Right cardiac atrium (tissue), 5 donors: ENCODE measurements around the gene TOMT. TPM values are rescaled to one million over a fixed set of nuclear protein-coding genes. Genes with fewer than 3 reads are reported as not detected.

Source experiments
- ATAC-seq, 2 donors: fragments of 200-7000 bp; cut with Tn5 transposase; one replicate each; pipeline versions ENCODE4 v1.8.0 to v1.9.1; 2020; ENCODE audit warnings: moderate library complexity in 2 of 2, mild to moderate bottlenecking in 1 of 2
- DNase-seq, 3 donors: peaks; one replicate each; pipeline ENCODE4 v3.0.0-alpha.2; 2020
- H3K27ac ChIP-seq: one replicate; pipeline ENCODE4 v1.5.1; 2013; ENCODE audit warnings: mild to moderate bottlenecking, low read length, control low read depth, moderate library complexity
- H3K27me3 ChIP-seq: one replicate; pipeline ENCODE4 v1.6.1; 2013; ENCODE audit not compliant: control insufficient read depth, insufficient read depth
- H3K4me1 ChIP-seq: one replicate; pipeline ENCODE4 v1.6.1; 2013; ENCODE audit warnings: low read length; ENCODE audit not compliant: control insufficient read depth, insufficient read depth
- H3K4me3 ChIP-seq: one replicate; pipeline ENCODE4 v1.5.1; 2013; ENCODE audit warnings: low read length, control low read depth
- H3K9me3 ChIP-seq: one replicate; pipeline ENCODE4 v1.6.1; 2013; ENCODE audit warnings: low read length; ENCODE audit not compliant: control insufficient read depth
- WGBS: extraction: QIAGEN DNeasy Blood & Tissue Kit; methylation state at CpG from one replicate; pipeline ENCODE4 v1.1.7; 2013; 5-methylcytosine and 5-hydroxymethylcytosine counted together
- intact Hi-C, 4 donors: fragments of 100-400 bp; cut with DNase I; formaldehyde crosslinking; loops; one replicate each; pipeline versions ENCODE4 v1.11.0 to v1.14.0; 2022 to 2023
- long read RNA-seq, 4 donors: library from polyadenylated mRNA; unstranded; transcript quantifications; one replicate each; pipeline ENCODE4 v2.0.0, GENCODE V29; 2020 to 2021
- polyA plus RNA-seq: library from polyadenylated mRNA; stranded (reverse); fragments of 200-250 nt; gene quantifications from one replicate; pipeline ENCODE4 v1.2.3, GENCODE V29; 2013
- total RNA-seq, 4 donors: library from RNA; stranded (reverse); fragmentation: NEBNext Ultra II Directional; extraction: Animal tissue kit (Norgen Biotek cat#: 25700); gene quantifications; one replicate each; pipeline ENCODE4 v1.2.1, GENCODE V29; 2021
- donor health status: healthy with polysubstance abuse.
- donor health status: DM: no; HTN: yes; CAD: no.
- donor health status: DM: no; HTN: no; CAD: no.
- donor health status: DM: no; HTN: yes; CAD: no; lungs with severe emphysema.
- donor health status: DM: yes; HTN: yes; CAD: no.

TOMT gene
- total RNA-seq (not detected), polyA plus RNA-seq (not detected)
- long read RNA-seq, donor 1, result 0 reads
- long read RNA-seq, donor 2, result 0 reads
- long read RNA-seq, donor 3, result 0 reads
- long read RNA-seq, donor 4, result 0 reads

GRCh38 chr11:72105888-72106287 is at the start of gene TOMT:
TOMT (plus strand) TSS chr11:72105924; CDS start chr11:72105952, 28 bp downstream.
- H3K4me3 ChIP-seq, result no peak within 1 kb of the TSS
- no peaks in the 10 kb centered on the region for H3K27me3 ChIP-seq
- no peak within 1 kb of the TSS for H3K27ac ChIP-seq
- H3K9me3 ChIP-seq, result no peaks in the 10 kb centered on the region
- intact Hi-C loops, result no loop called here
- DNase-seq, result no peak
- H3K4me1 ChIP-seq, result peaks cover 8% of the 10 kb centered on the region
- no peak for ATAC-seq
- 97% methylated on average over 14 of the region's 14 CpGs for WGBS

GRCh38 chr11:72058416-72059034 is 47.2 kb upstream of the TOMT start:
- Histone ChIP-seq H3K4me1 (no peaks in the 10 kb centered on the region), H3K9me3 (no peaks in the 10 kb centered on the region), H3K27me3 (no peaks in the 10 kb centered on the region), H3K27ac (no peak overlapping the region), H3K4me3 (no peak overlapping the region)
- DNase-seq, result no peak
- intact Hi-C loops, result no loop called here
- ATAC-seq, result no peak
- 64% methylated on average over 3 of the region's 3 CpGs for WGBS

GRCh38 chr11:72061739-72062396 is 43.9 kb upstream of the TOMT start:
- intact Hi-C loops, result no loop called here
- H3K4me3 ChIP-seq, result no peak overlapping the region
- no peaks in the 10 kb centered on the region for H3K27me3 ChIP-seq
- no peak overlapping the region for H3K27ac ChIP-seq
- ATAC-seq (no peak), DNase-seq (no peak)
- WGBS, result 83% methylated on average over 5 of the region's 5 CpGs
- H3K9me3 ChIP-seq, result no peaks in the 10 kb centered on the region
- H3K4me1 ChIP-seq, result no peaks in the 10 kb centered on the region

DNA sequence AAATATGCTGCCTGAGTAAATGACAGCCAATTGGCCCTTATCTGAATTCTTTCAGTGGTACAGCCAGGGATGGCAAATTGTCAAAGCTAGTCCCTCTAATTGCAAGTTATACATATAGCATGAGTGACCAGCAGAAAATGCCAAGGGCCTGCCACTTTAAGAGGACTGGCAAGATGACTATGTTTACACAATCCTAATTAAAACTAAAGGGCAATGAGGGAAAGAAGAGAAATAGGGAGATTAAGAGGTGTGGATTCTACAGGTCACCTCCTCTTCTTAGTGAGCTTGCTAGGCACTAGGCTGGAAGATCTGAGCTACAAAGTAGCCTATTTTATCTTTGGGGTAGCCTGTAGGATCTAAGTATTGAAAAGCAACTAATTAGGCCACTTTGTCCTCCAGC is 38.9 kb upstream of the TOMT start:
- H3K4me3 ChIP-seq, result no peak overlapping the region
- H3K27ac ChIP-seq, result peak overlapping the region; percentile 36
- DNase-seq, result no peak
- intact Hi-C loops, result no loop called here
- no peaks in the 10 kb centered on the region for H3K9me3 ChIP-seq
- no peak for ATAC-seq
- H3K4me1 ChIP-seq, result peaks cover 3% of the 10 kb centered on the region
- no peaks in the 10 kb centered on the region for H3K27me3 ChIP-seq

- Histone ChIP-seq H3K27ac (peak overlapping the region; percentile 36), H3K4me3 (no peak overlapping the region), H3K27me3 (no peaks in the 10 kb centered on the region), H3K9me3 (no peaks in the 10 kb centered on the region), H3K4me1 (peaks cover 3% of the 10 kb centered on the region)
- DNase-seq (no peak), ATAC-seq (no peak)
- intact Hi-C loops, result no loop called here
Observed at GRCh38 chr11:72067266-72067665, 38.5 kb upstream of the TOMT start.

DNA sequence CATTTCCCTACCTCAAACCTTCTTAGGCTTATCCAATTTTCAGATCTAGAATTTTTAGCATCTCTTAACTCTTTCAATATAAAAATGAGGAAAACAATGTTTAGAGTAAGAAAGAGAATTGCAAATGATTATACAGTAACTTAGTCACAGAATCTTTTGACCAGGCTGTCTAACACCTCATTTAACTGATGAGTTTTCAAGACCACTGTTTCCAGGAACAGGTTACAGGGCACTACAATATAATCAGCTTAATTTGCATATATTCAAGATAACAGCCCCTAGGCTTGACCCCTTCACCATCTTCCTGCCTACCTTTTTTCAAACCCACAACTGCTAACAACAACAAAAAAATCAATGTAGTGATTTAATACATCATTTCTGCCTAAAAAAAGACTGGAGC is 38.0 kb upstream of the TOMT start:
- Histone ChIP-seq H3K27ac (no peak overlapping the region), H3K4me1 (peaks cover 3% of the 10 kb centered on the region), H3K4me3 (no peak overlapping the region), H3K9me3 (no peaks in the 10 kb centered on the region), H3K27me3 (no peaks in the 10 kb centered on the region)
- ATAC-seq, result no peak
- intact Hi-C loops, result no loop called here
- DNase-seq, result no peak

DNA sequence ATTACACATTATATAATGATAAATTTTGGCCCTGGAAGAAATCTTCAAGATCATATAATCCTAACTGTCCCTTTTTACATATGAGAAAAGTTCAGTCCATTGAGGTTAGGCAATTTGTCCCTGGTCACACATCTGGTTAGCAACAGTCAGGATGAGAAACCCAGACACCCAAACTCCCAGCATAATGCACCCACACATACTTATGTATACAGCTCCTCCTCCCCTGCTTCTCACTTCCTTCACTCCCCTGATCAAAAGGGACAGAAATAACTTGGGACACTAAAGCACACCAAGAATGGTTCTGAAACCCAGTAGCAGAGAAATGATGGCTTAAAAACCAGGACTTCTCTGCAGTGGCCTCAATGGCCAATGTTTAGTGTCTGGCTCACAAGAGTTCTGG is 36.5 kb upstream of the TOMT start:
- intact Hi-C loops, result no loop called here
- H3K4me3 ChIP-seq, result no peak overlapping the region
- H3K27ac ChIP-seq, result peak overlapping the region; percentile 84

GRCh38 chr11:72069787-72070251 is 35.9 kb upstream of the TOMT start:
- DNase-seq (peak; percentile 90 to 93 (median 91)), ATAC-seq (peak; percentile 97 to 98)
- Histone ChIP-seq H3K4me3 (no peak overlapping the region), H3K27me3 (no peaks in the 10 kb centered on the region), H3K4me1 (peaks cover 5% of the 10 kb centered on the region), H3K9me3 (no peaks in the 10 kb centered on the region), H3K27ac (peak overlapping the region; percentile 84)
- intact Hi-C loops, result no loop called here
- WGBS, result 15% methylated on average over 2 of the region's 2 CpGs

More for the DNA sequence above, 36.5 kb upstream of the TOMT start:
- Histone ChIP-seq H3K4me1 (peaks cover 5% of the 10 kb centered on the region), H3K27me3 (no peaks in the 10 kb centered on the region), H3K9me3 (no peaks in the 10 kb centered on the region)
- no peak for DNase-seq
- ATAC-seq, result peak in 1 of 2 donors; percentile 11

GRCh38 chr11:72070491-72070890 is 35.2 kb upstream of the TOMT start:
- DNase-seq (no peak), ATAC-seq (no peak)
- Histone ChIP-seq H3K27me3 (no peaks in the 10 kb centered on the region), H3K4me3 (no peak overlapping the region), H3K4me1 (peaks cover 5% of the 10 kb centered on the region), H3K9me3 (no peaks in the 10 kb centered on the region), H3K27ac (peak overlapping the region; percentile 54)
- intact Hi-C loops, result no loop called here
- 94% methylated on average over 7 of the region's 7 CpGs for WGBS

GRCh38 chr11:72072348-72072747 is 33.4 kb upstream of the TOMT start:
- H3K4me1 ChIP-seq, result peaks cover 5% of the 10 kb centered on the region
- H3K9me3 ChIP-seq, result no peaks in the 10 kb centered on the region
- intact Hi-C loops, result no loop called here
- ATAC-seq (peak; percentile 41 to 73), DNase-seq (no peak)
- no peak overlapping the region for H3K4me3 ChIP-seq
- H3K27me3 ChIP-seq, result no peaks in the 10 kb centered on the region
- WGBS, result 71% methylated on average over 3 of the region's 3 CpGs
- no peak overlapping the region for H3K27ac ChIP-seq

GRCh38 chr11:72075109-72075508 is 30.6 kb upstream of the TOMT start:
- no peak overlapping the region for H3K27ac ChIP-seq
- no peak overlapping the region for H3K4me3 ChIP-seq
- no peak for ATAC-seq
- WGBS, result 93% methylated on average over 1 of the region's 1 CpG
- no peaks in the 10 kb centered on the region for H3K27me3 ChIP-seq
- intact Hi-C loops, result loop anchor here in 1 of 4 donors (5.0 kb wide), 1 partner anchor 33 kb away; no protein-coding TSS in a partner anchor
- H3K4me1 ChIP-seq, result peaks cover 2% of the 10 kb centered on the region
- no peak for DNase-seq
- H3K9me3 ChIP-seq, result no peaks in the 10 kb centered on the region
